Fibroblast of the aortic adventitia (primary cell): ENCODE measurements around the gene CLCNKA. TPM values are rescaled to one million over a fixed set of nuclear protein-coding genes. Genes with fewer than 3 reads are reported as not detected.

Experiments
- DNase-seq: peaks from one replicate; pipeline ENCODE4 v3.0.0-alpha.2; 2010; ENCODE audit warnings: low read depth
- H3K4me3 ChIP-seq: 2 replicates; pipeline ENCODE4 v1.5.1; 2011; ENCODE audit warnings: low read depth, mild to moderate bottlenecking, control low read depth, low read length, moderate library complexity
- CTCF ChIP-seq: IDR thresholded peaks from 2 replicates; pipeline ENCODE4 v1.5.1; 2011; ENCODE audit warnings: mild to moderate bottlenecking, low read length, control low read depth, inconsistent platforms; ENCODE audit not compliant: insufficient read depth
- total RNA-seq: library from RNA; depleted of rRNA; stranded (reverse); fragments of >200 nt; gene quantifications from 2 replicates; pipeline ENCODE4 v1.2.3, GENCODE V29; 2012; ENCODE audit warnings: low replicate concordance

Gene CLCNKA
- total RNA-seq, 1 donor = 0.09 TPM

- no peak overlapping the region for H3K4me3 ChIP-seq
- no peak for TF ChIP-seq CTCF
- DNase-seq = no peak
Observed at GRCh38 chr1:15992187-15992553, 29.7 kb upstream of the CLCNKA start.

- TF ChIP-seq CTCF = no peak
- no peak for DNase-seq
- no peak overlapping the region for H3K4me3 ChIP-seq
Observed at GRCh38 chr1:15992582-15993500, 29.0 kb upstream of the CLCNKA start.

- H3K4me3 ChIP-seq = no peak overlapping the region
- TF ChIP-seq CTCF = no peak
- no peak for DNase-seq
Observed at GRCh38 chr1:15993666-15994065, 28.2 kb upstream of the CLCNKA start.

- TF ChIP-seq CTCF = no peak
- H3K4me3 ChIP-seq = no peak overlapping the region
- no peak for DNase-seq
Observed at GRCh38 chr1:15994081-15994480, 27.8 kb upstream of the CLCNKA start.

GRCh38 chr1:15994590-15995351, 27.1 kb upstream of the CLCNKA start:
- TF ChIP-seq CTCF = peak; percentile 92
- DNase-seq = peak; percentile 70

GRCh38 chr1:15997076-15997585, 24.7 kb upstream of the CLCNKA start:
- TF ChIP-seq CTCF = no peak
- DNase-seq = no peak
- no peak overlapping the region for H3K4me3 ChIP-seq

More at GRCh38 chr1:15994590-15995351, 27.1 kb upstream of the CLCNKA start:
- no peak overlapping the region for H3K4me3 ChIP-seq
